ENCODE results near the gene SLC16A12. TPM values are rescaled to one million over a fixed set of nuclear protein-coding genes. Genes with fewer than 3 reads are reported as not detected.

The SLC16A12 gene
- total RNA-seq, 4 donors from 2014 or later: 25.4 to 137 (median 35.3) TPM

DNA sequence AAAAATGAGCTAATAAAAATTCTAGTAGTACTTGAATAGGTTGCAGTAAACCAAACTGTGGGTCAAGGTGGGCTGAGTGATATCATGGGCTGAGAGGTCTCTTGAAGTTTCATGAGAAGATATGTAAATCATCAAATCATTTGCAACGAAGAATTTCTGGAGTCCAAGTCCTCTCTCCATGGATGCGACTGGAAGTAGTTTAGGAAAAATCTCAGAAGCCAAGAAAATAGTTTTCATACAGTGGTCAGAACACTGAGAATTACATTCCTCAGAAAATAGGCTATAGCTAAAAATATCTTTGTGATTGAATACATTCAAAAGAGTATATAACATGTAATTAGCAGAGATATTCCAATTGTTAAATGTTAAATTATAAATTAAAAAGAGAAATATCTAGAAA is 146.6 kb downstream of the SLC16A12 start:
- H3K4me1 ChIP-seq: peaks cover 11 to 12% of the 10 kb centered on the region in 2 donors
- H3K9me3 ChIP-seq: no peaks in the 10 kb centered on the region
- no peak for DNase-seq
- H3K27ac ChIP-seq: no peak overlapping the region
- TF ChIP-seq POLR2A (IDR thresholded peaks at IDR 0.05) (no peak), CTCF (IDR thresholded peaks at IDR 0.05) (no peak)
- WGBS, 2 donors: 69 to 82% methylated on average over 2 of the region's 2 CpGs
- intact Hi-C loops (cut with DNase I): no loop called here
- H3K27me3 ChIP-seq: no peaks in the 10 kb centered on the region
- H3K36me3 ChIP-seq: no peaks in the 10 kb centered on the region
- no peak overlapping the region for H3K4me3 ChIP-seq (replicated peaks in 1 of 3)

DNA sequence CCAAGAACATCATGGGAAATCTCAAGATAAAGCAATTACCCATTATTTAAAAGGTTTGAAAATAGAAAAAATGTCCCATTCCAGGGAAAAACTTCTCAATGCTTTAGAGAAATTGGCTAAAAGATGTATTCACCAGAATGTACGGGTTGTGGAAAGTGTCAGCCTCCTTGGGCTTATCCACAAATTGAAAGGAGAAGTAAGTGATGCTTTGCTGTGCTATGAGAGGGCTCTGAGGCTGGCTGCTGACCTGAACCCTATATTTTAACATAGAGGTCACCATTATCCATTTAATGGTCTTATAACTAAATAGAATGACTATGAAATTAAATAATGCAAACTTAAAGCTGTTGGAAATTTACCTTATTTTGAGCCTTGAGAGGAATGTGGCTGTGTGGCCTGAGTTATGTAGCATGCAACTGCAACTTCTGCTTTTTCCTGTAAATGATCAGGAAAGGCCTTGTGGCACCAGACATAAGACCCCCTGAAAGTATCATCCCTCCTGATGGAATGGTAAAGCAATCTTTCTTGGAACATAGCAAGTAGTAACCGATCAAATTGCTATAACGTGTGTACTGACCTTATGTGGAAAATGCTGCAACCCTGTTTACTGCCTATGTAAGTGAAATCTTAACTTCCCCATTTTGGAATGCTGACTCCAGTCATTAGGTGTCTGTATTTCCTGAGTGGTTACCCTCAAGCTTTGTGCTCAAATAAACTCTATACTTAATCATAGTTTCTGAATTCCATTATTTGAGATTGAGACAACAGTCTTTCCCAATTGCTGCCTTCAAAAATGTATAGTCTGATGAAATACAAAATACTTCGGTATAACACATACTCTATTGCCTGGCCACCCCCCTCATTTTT is 150.7 kb downstream of the SLC16A12 start:
- no peaks in the 10 kb centered on the region for H3K9me3 ChIP-seq
- H3K27me3 ChIP-seq: no peaks in the 10 kb centered on the region
- H3K4me3 ChIP-seq (replicated peaks in 1 of 3): no peak overlapping the region
- intact Hi-C loops (cut with DNase I): no loop called here
- TF ChIP-seq POLR2A (IDR thresholded peaks at IDR 0.05): no peak
- TF ChIP-seq CTCF (IDR thresholded peaks at IDR 0.05): no peak
- no peaks in the 10 kb centered on the region for H3K36me3 ChIP-seq
- no peaks in the 10 kb centered on the region for H3K4me1 ChIP-seq
- 82 to 87% methylated on average over 4 of the region's 4 CpGs for WGBS, 2 donors
- no peak overlapping the region for H3K27ac ChIP-seq
- DNase-seq: no peak

- Histone ChIP-seq H3K27ac (no peak overlapping the region), H3K4me3 (replicated peaks in 1 of 3) (no peak overlapping the region), H3K36me3 (no peaks in the 10 kb centered on the region), H3K9me3 (no peaks in the 10 kb centered on the region), H3K4me1 (no peaks in the 10 kb centered on the region), H3K27me3 (no peaks in the 10 kb centered on the region)
- DNase-seq: no peak
- 90 to 94% methylated on average over 1 of the region's 1 CpG for WGBS, 2 donors
- intact Hi-C loops (cut with DNase I): no loop called here
- TF ChIP-seq CTCF (IDR thresholded peaks at IDR 0.05) (no peak), POLR2A (IDR thresholded peaks at IDR 0.05) (no peak)
Measured at GRCh38 chr10:89382757-89383156, 152.6 kb downstream of the SLC16A12 start.

Other genes starting within 250 kb of the SLC16A12 start
- gene IFIT2, start 233.5 kb downstream of the SLC16A12 start, total RNA-seq: 1 to 10 TPM; 3.4 to 5.4 (median 4.6) TPM
- 10 to 100 TPM in 1 of 4 donors, 1 to 10 TPM in 3; 5.9 to 11.4 (median 8.8) TPM for gene IFIT3, start 207.6 kb downstream of the SLC16A12 start, total RNA-seq
- not detected for gene IFIT1B, start 157.5 kb downstream of the SLC16A12 start, total RNA-seq
- gene IFIT1, start 143.0 kb downstream of the SLC16A12 start, total RNA-seq: 10 to 100 TPM in 2 of 4 donors, 1 to 10 TPM in 2; 5.5 to 15.9 (median 10.0) TPM
- 10 to 100 TPM; 13.7 to 23.0 (median 17.1) TPM for gene IFIT5, start 121.0 kb downstream of the SLC16A12 start, total RNA-seq
- gene PANK1, start 109.6 kb upstream of the SLC16A12 start, total RNA-seq: 10 to 100 TPM; 20.6 to 40.6 (median 26.9) TPM
- gene KIF20B, start 166.0 kb upstream of the SLC16A12 start, total RNA-seq: 1 to 10 TPM; 3.8 to 6.2 (median 4.5) TPM